Measurements from ENCODE around the gene PRRG4. TPM values are rescaled to one million over a fixed set of nuclear protein-coding genes. Genes with fewer than 3 reads are reported as not detected.
"Not testable (repeated sequence)": the region's sequence is repeated elsewhere in the genome, so short reads cannot be mapped to it uniquely, and the experiment has no call there.

Gene PRRG4
- total RNA-seq, 2 donors from 2014 or later = 1.4 to 2.7 TPM

GRCh38 chr11:32883421-32883820 is 53.7 kb downstream of the PRRG4 start:
- no peak for TF ChIP-seq CTCF (IDR thresholded peaks at IDR 0.05)
- H3K27me3 ChIP-seq = no peaks in the 10 kb centered on the region
- H3K36me3 ChIP-seq = no peaks in the 10 kb centered on the region
- no peaks in the 10 kb centered on the region for H3K9me3 ChIP-seq
- H3K27ac ChIP-seq = no peak overlapping the region
- H3K4me1 ChIP-seq = no peaks in the 10 kb centered on the region
- H3K4me3 ChIP-seq = no peak overlapping the region
- no peak for DNase-seq (ENCODE audit: low spot score)

GRCh38 chr11:32884023-32884422 is 54.3 kb downstream of the PRRG4 start:
- no peak for DNase-seq (ENCODE audit: low spot score)
- Histone ChIP-seq H3K36me3 (no peaks in the 10 kb centered on the region), H3K27ac (no peak overlapping the region), H3K4me1 (no peaks in the 10 kb centered on the region), H3K9me3 (no peaks in the 10 kb centered on the region), H3K4me3 (no peak overlapping the region), H3K27me3 (no peaks in the 10 kb centered on the region)
- TF ChIP-seq CTCF (IDR thresholded peaks at IDR 0.05) = no peak

GRCh38 chr11:32884770-32885384 is 55.1 kb downstream of the PRRG4 start:
- H3K27me3 ChIP-seq = no peaks in the 10 kb centered on the region
- H3K27ac ChIP-seq = no peak overlapping the region
- no peaks in the 10 kb centered on the region for H3K4me1 ChIP-seq
- no peaks in the 10 kb centered on the region for H3K9me3 ChIP-seq
- H3K36me3 ChIP-seq = no peaks in the 10 kb centered on the region
- no peak for DNase-seq (ENCODE audit: low spot score)
- H3K4me3 ChIP-seq = no peak overlapping the region
- TF ChIP-seq CTCF (IDR thresholded peaks at IDR 0.05) = peak in 1 of 2 donors; percentile 41

- Histone ChIP-seq H3K9me3 (no peaks in the 10 kb centered on the region), H3K4me1 (no peaks in the 10 kb centered on the region), H3K27me3 (no peaks in the 10 kb centered on the region), H3K4me3 (no peak overlapping the region), H3K27ac (no peak overlapping the region), H3K36me3 (no peaks in the 10 kb centered on the region)
- TF ChIP-seq CTCF (IDR thresholded peaks at IDR 0.05) = no peak
- no peak for DNase-seq (ENCODE audit: low spot score)
These were observed 55.8 kb downstream of the PRRG4 start for GRCh38 chr11:32885556-32885955.

DNA sequence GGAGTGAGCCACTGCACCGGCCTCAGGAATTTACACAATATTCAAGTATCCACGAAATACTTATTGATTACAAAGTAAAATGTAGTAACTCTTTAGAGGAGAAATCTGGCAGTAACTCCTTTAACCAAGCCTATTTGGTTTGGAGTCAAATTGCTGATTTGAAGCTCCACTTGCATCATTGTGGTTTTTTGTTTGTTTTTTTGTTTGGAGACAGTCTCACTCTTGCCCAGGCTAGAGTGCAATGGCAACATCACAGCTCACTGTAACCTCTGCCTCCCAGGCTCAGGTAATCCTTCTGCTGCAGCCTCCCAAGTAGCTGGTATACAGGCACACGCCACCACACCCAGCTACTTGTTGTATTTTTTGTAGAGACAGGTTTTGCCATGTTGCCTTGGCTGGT is 56.5 kb downstream of the PRRG4 start:
- Histone ChIP-seq H3K27ac (no peak overlapping the region), H3K4me1 (no peaks in the 10 kb centered on the region), H3K36me3 (no peaks in the 10 kb centered on the region), H3K9me3 (no peaks in the 10 kb centered on the region), H3K4me3 (no peak overlapping the region), H3K27me3 (no peaks in the 10 kb centered on the region)
- DNase-seq (ENCODE audit: low spot score) = no peak
- TF ChIP-seq CTCF (IDR thresholded peaks at IDR 0.05) = no peak

GRCh38 chr11:32887707-32888383 is 58.1 kb downstream of the PRRG4 start:
- not testable (repeated sequence) for H3K9me3 ChIP-seq; H3K4me3 ChIP-seq; H3K27ac ChIP-seq; DNase-seq (ENCODE audit: low spot score); H3K36me3 ChIP-seq; H3K27me3 ChIP-seq; H3K4me1 ChIP-seq

DNA sequence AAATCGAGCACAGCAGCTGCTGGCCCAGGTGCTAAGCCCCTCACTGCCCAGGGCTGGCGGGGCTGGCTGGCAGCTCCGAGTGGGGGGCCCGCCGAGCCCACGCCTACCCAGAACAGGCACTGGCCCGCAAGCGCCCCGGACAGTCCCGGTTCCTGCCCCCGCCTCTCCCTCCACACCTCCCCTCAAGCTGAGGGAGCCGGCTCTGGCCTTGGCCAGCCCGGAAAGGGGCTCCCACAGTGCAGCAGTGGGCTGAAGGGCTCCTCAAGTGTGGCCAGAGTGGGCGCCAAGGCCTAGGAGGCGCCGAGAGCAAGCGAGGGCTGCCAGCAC is 58.6 kb downstream of the PRRG4 start:
- H3K27ac ChIP-seq; H3K9me3 ChIP-seq; H3K27me3 ChIP-seq; DNase-seq (ENCODE audit: low spot score); H3K4me1 ChIP-seq; H3K36me3 ChIP-seq; H3K4me3 ChIP-seq: not testable (repeated sequence)
